IPS-15b (cell line): ENCODE measurements around the gene CA5B.
"Not testable (repeated sequence)": the region's sequence is repeated elsewhere in the genome, so short reads cannot be mapped to it uniquely, and the experiment has no call there.

Experiments used
- H3K27me3 ChIP-seq: one replicate; pipeline ENCODE4 v1.6.1; 2013; ENCODE audit warnings: low read length; ENCODE audit not compliant: control insufficient read depth, insufficient read depth
- H3K36me3 ChIP-seq: one replicate; pipeline ENCODE4 v1.6.1; 2013; ENCODE audit warnings: low read length; ENCODE audit not compliant: control insufficient read depth, insufficient read depth
- H3K4me1 ChIP-seq: one replicate; pipeline ENCODE4 v1.6.1; 2013; ENCODE audit warnings: mild to moderate bottlenecking, low read length; ENCODE audit not compliant: control insufficient read depth, insufficient read depth
- H3K4me3 ChIP-seq: one replicate; pipeline ENCODE4 v1.5.1; 2013; ENCODE audit warnings: low read depth, low read length
- H3K9ac ChIP-seq: one replicate; pipeline ENCODE4 v1.6.1; 2013; ENCODE audit warnings: low read depth, mild to moderate bottlenecking, low read length
- H3K9me3 ChIP-seq: one replicate; pipeline ENCODE4 v1.6.1; 2013; ENCODE audit warnings: mild to moderate bottlenecking, low read length; ENCODE audit not compliant: control insufficient read depth, insufficient read depth

CA5B gene

DNA sequence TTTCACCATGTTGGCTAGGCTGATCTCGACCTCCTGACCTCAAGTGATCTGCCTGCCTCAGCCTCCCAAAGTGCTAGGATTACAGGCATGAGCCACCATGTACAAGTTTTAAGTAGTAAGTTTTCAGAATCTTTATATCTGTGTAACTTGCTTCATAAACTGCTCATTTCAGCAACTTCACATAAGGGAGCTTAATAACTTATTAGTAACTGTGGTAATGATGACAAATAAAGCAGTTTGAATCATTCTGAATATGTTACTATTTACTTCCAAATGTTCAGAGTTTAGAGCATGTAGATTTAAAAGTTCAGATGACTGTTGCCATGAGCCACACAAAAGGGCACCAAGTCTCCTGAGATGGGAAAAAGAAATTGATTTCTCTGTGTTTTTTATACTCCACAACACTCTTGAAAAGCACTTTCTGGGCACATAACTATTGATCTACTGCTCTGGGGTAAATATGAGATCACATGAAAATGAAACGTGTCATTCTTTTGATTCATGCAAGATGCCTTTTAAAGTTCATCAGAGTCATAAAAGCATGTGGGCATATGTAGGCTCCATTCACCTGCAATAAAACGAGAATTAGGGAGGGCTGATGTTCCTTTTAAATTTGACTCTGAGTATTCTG is 14.1 kb upstream of the CA5B start:
- Histone ChIP-seq H3K9ac (no peak overlapping the region), H3K27me3 (no peaks in the 10 kb centered on the region), H3K4me1 (peaks cover 1% of the 10 kb centered on the region), H3K4me3 (no peak overlapping the region), H3K9me3 (no peaks in the 10 kb centered on the region), H3K36me3 (no peaks in the 10 kb centered on the region)

DNA sequence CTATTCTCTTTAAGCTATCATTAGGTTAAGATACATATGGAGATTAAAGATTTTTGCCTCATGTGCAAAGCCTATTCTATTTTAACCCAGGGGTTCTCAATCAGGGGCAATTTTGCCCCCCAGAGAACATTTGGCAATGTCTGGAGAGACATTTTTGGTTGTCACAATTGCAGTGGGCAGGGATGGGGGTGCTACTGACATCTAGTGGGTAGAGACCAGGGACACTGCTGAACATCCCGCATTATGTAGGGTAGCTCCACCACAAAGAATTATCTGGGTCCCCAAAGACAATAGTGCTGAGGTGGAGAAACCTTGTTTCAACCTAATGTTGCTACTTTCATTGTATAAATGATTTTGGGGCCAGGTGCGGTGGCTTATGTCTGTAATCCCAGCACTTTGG is 13.2 kb upstream of the CA5B start:
- no peaks in the 10 kb centered on the region for H3K36me3 ChIP-seq
- H3K9me3 ChIP-seq, result no peaks in the 10 kb centered on the region
- no peaks in the 10 kb centered on the region for H3K4me1 ChIP-seq
- H3K4me3 ChIP-seq, result no peak overlapping the region
- H3K9ac ChIP-seq, result no peak overlapping the region
- H3K27me3 ChIP-seq, result no peaks in the 10 kb centered on the region

DNA sequence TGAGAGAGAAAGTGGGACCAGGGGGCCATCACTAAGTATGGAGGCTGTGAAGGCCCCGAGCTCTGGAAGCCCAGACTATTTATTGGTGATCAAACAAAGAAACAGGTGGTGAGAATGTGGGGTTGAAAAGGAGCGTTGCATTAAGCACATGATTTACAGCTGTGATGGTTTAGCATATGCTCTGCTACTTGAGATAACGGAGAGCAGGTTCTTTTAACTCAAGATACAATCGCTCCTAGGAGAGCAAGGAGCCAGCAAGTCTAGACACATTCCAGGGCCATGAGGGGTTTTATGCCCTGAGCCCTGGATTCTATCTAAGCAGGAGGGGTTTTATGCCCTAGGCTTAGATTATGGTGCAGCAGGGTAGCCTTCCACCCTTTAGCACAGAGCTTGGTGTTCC is 6.7 kb upstream of the CA5B start:
- not testable (repeated sequence) for H3K4me1 ChIP-seq, H3K9me3 ChIP-seq, H3K4me3 ChIP-seq, H3K9ac ChIP-seq, H3K36me3 ChIP-seq, H3K27me3 ChIP-seq

DNA sequence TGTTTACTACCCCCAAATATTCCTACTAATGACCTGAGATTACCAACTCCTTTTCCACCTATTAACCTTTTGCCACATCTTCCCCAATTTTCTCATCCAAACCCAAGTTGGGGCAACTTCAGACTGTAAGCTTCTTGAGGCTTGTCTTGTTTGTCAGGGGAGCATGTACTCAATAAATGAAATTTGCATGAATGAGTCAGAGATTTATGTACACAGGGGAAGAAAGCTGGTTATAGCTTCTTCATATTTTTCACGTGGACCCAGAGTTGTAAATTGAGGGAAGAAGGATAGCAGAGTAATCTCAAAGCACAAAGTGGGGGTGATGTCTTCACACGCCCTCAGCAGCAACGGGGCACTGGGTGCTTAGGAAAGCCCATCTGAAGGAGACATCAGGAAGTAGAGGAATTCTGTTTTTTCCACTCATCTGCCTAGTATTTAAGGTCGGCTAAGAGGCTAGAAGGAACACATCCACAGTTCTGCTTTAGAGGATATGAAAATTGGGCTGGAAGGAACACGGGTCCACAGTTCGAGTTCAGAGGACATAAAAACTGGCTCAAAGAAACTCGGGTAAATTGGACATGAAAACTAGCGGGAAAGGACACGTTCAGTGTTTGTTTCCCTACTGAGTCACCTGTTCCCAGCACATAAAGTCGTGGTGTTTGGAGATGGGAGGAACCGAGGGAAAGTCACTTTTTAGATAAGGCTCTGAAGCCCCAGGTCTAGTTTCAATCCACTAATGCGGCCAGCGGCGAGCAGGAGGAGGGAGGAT is 696 bp upstream of the CA5B start:
- Histone ChIP-seq H3K27me3 (peaks cover 17% of the 10 kb centered on the region), H3K4me3 (peak overlapping the region; percentile 45), H3K9ac (no peak overlapping the region), H3K36me3 (no peaks in the 10 kb centered on the region), H3K9me3 (no peaks in the 10 kb centered on the region), H3K4me1 (peaks cover 6% of the 10 kb centered on the region)

DNA sequence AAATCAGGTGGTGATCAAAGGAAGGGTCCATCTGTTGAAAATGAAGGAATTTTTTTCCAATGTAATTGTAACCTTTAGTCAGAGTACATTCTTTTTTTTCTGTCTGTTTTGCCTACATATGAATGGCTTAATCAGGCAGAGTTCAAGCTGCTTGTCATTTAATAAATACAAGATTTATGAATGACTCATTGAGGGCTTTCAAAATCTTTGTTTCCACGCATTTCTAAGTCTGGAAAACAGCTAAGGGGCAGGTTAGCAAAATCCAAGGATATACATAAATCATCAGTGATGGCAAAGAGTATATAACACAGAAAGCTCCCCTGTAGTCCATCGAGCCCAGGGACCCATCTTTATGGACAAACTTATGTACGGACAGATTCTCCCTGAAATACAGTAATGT is 1.8 kb downstream of the CA5B start:
- H3K36me3 ChIP-seq, result no peaks in the 10 kb centered on the region
- H3K4me1 ChIP-seq, result peaks cover 6% of the 10 kb centered on the region
- no peaks in the 10 kb centered on the region for H3K9me3 ChIP-seq
- no peak overlapping the region for H3K4me3 ChIP-seq
- H3K9ac ChIP-seq, result no peak overlapping the region
- peaks cover 17% of the 10 kb centered on the region for H3K27me3 ChIP-seq

DNA sequence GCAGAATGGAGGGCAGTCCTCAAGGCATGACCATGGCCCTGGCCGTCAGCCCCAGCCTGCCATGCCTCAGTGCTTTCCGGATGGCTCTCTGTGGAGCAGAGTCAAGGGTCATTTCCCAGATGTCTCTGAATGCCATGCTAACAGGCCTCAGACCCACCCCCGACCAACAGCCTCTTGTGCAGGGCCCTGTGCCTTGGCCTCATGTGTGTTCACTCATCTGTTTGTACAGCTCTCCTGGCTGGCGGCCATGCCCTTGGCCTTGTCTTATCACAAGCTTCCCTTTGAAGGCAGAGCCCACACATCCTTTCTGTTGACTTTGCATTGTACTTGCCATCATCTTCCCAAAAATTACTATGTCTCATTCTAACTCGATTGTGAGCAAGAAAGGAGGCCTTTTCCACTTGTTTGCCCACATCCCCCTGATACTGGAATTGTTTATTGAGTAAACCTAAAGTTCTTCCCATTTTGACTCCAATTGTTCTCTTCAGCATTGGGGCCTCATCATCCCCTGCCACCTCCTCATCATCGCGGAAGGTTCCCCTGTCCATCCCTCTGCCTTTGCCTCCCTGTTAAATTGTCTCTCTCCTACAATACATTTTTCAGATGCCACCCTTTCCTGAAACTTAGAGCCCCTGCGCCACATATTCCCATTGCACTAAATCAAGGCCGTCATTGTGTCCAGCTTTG is 6.3 kb downstream of the CA5B start:
- Histone ChIP-seq H3K9me3 (no peaks in the 10 kb centered on the region), H3K27me3 (peaks cover 4% of the 10 kb centered on the region), H3K9ac (no peak overlapping the region), H3K36me3 (no peaks in the 10 kb centered on the region), H3K4me3 (no peak overlapping the region), H3K4me1 (peaks cover 15% of the 10 kb centered on the region)

DNA sequence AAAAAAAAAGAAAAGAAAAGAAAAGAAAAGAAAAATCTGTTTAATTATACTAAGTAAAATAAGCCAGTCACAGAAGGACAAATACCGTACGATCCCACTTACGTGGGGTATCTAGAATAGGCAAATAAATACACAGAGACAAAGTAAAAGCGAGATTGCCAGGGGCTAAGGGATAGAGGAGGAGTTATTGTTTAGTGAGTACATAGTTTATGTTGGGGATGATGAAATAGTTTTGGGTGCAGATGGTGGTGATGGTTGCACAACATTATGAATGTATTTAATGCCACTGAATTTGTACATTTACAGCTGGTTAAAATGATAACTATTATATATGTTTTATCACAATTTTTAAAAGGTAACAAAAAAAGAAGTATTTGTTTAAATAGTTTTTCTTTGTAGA is 7.1 kb downstream of the CA5B start:
- no peaks in the 10 kb centered on the region for H3K36me3 ChIP-seq
- H3K27me3 ChIP-seq, result no peaks in the 10 kb centered on the region
- H3K9me3 ChIP-seq, result no peaks in the 10 kb centered on the region
- H3K4me3 ChIP-seq, result no peak overlapping the region
- peaks cover 15% of the 10 kb centered on the region for H3K4me1 ChIP-seq
- H3K9ac ChIP-seq, result no peak overlapping the region

DNA sequence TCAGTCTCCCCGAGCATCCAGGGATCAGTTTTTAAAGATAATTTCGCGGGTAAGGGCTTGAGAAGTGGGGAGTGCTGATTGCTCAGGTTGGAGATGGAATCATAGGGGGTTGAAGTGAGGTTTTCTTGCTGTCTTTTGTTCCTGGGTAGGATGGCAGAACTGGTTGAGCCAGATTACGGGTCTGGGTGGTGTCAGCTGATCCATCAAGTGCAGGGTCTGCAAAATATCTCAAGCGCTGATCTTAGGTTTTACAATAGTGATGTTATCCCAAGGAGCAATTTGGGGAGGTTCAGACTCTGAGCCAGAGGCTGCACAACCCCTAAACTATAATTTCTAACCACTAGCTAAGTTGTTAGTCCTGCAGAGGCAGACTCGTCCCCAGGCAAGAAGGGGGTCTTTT is 8.6 kb downstream of the CA5B start:
- not testable (repeated sequence) for H3K9me3 ChIP-seq, H3K4me3 ChIP-seq, H3K9ac ChIP-seq

DNA sequence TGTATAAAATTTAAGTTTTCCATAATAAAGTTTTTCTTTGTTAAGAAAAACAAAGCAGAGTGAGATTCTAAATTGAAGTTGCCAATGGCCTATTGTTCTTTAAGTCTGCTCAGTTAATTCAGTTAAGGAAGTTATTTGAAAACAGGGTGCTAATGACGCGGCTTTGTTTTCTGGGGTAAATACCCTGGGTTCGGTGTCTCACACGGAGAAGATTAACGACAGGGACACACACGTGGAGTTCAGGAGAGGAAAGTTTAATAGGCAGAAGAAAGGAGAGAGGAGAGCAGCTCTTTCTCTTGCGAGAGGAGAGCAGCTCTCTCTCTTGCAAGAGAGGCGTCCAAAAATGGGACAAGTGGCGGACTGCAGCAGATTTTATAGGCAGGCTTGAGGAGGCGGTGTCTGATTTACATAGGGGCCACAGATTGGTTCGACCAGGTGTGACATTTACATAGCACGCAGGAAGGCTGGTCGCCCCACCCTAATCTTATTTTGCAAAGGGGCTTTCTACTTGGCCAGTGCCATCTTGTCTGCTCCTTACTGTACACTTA is 9.6 kb downstream of the CA5B start:
- Histone ChIP-seq H3K4me1 (peaks cover 20% of the 10 kb centered on the region), H3K27me3 (no peaks in the 10 kb centered on the region), H3K4me3 (no peak overlapping the region), H3K9me3 (no peaks in the 10 kb centered on the region), H3K9ac (no peak overlapping the region), H3K36me3 (no peaks in the 10 kb centered on the region)

More for the DNA sequence above, 8.6 kb downstream of the CA5B start:
- H3K27me3 ChIP-seq, H3K36me3 ChIP-seq: not testable (repeated sequence)
- H3K4me1 ChIP-seq, result peaks cover 20% of the 10 kb centered on the region

DNA sequence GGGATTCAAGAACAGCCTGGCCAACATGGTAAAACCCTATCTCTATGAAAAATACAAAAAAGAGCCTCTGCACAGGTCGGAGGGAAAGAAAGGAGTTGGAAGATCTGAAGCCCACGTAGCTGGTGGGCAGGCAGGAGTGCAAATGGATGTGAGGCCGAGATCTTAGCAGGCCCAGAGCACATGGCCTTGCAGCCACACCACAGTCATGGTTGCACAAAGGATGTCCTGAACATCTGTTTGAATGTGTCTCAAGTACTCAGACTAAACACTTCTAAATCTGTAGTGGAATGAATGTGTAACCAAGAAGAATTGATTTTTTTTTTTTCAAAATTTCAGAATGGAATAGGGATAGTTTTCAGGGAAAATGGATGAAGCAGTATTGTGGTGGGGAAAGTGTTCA is 10.8 kb downstream of the CA5B start:
- H3K27me3 ChIP-seq, result no peaks in the 10 kb centered on the region
- no peaks in the 10 kb centered on the region for H3K36me3 ChIP-seq
- peaks cover 20% of the 10 kb centered on the region for H3K4me1 ChIP-seq
- H3K4me3 ChIP-seq, result no peak overlapping the region
- no peaks in the 10 kb centered on the region for H3K9me3 ChIP-seq
- H3K9ac ChIP-seq, result no peak overlapping the region

DNA sequence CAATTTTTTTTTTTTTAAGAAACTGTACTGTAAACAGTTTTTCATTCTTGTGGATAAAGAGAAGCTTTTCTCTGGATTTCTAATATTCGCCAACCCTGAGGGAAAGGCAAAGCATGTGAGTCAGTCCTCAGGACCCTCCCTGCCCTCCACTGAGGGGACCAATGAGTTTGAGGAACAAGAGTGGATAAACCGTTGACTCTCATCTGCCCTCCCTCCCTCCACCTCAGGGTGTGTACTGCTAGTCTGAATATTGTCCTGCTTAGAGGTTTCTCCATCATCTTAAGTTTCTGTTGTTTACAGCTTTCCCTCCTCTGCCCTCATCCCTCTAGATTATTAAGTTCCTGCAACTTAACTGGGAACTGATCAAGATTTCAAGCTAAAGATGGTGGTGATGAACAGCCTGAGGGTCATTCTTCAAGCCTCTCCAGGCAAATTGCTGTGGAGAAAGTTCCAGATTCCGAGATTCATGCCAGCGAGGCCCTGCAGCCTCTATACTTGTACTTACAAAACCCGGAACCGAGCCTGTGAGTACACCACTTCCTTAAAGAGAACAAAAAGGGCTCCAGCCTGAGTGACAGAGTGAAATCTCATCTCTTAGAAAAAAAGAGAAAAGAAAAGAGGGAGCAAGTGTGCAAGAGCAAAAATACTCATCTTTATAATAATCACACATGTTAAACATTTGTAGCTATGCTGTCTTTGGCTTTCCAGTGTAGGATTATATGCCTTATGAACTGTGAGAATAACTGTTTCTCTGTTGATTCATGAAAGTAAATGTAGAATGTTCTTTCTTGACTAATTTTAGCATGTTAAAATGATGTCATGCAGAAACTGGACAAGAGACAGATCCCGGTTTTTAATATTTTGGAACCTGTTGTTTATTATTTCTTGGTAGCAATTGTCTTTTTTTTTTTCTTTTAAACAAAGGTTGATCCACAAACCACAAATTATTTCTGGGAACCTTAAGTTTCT is 11.9 kb downstream of the CA5B start:
- no peak overlapping the region for H3K9ac ChIP-seq
- H3K36me3 ChIP-seq, result no peaks in the 10 kb centered on the region
- peaks cover 20% of the 10 kb centered on the region for H3K4me1 ChIP-seq
- no peaks in the 10 kb centered on the region for H3K9me3 ChIP-seq
- no peaks in the 10 kb centered on the region for H3K27me3 ChIP-seq
- no peak overlapping the region for H3K4me3 ChIP-seq
